NCI-H1048 (cell line): ENCODE results near the gene POLD3.
A peak's percentile ranks its signal among the peaks of the same experiment; 100 is the strongest.
"Not testable (repeated sequence)": the region's sequence is repeated elsewhere in the genome, so short reads cannot be mapped to it uniquely, and the experiment has no call there.

ENCODE experiments used
- DNase-seq: peaks from one replicate; lab custom pipeline; 2025; lab: John Stamatoyannopoulos, UW

The POLD3 gene

GRCh38 chr11:74638869-74639268 lies 46.5 kb downstream of the POLD3 start:
- DNase-seq: no peak

DNA sequence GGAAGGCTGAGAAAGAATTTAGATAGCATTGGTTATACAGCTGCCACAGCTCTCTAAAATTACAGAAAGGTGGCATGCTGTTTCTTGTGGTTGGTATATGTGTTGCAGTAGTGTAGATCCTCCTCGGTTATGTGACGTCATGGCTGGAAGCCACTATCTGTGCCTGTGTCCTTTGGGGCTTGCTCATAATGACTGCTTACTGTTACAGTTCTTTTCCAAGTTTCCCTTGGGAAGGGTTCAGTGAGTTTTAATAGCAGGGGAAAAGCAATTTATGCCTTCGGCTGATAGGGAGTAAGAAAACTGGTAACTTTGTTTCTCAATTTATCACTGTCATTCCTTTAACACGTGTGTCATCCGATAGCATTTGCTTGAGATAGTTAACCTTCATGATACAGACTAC lies 47.2 kb downstream of the POLD3 start:
- no peak for DNase-seq

- peak; percentile 26 for DNase-seq
These were observed 48.9 kb downstream of the POLD3 start for GRCh38 chr11:74641289-74641688.

- no peak for DNase-seq
These were observed 49.5 kb downstream of the POLD3 start for GRCh38 chr11:74641905-74642304.

- no peak for DNase-seq
These were observed 50.5 kb downstream of the POLD3 start for GRCh38 chr11:74642912-74643311.

GRCh38 chr11:74644081-74644480 lies 51.7 kb downstream of the POLD3 start:
- no peak for DNase-seq

GRCh38 chr11:74646215-74646614 lies 53.8 kb downstream of the POLD3 start:
- DNase-seq: no peak

GRCh38 chr11:74646954-74647353 lies 54.6 kb downstream of the POLD3 start:
- DNase-seq: no peak

- DNase-seq: no peak
These were observed 55.0 kb downstream of the POLD3 start for GRCh38 chr11:74647404-74647803.

DNA sequence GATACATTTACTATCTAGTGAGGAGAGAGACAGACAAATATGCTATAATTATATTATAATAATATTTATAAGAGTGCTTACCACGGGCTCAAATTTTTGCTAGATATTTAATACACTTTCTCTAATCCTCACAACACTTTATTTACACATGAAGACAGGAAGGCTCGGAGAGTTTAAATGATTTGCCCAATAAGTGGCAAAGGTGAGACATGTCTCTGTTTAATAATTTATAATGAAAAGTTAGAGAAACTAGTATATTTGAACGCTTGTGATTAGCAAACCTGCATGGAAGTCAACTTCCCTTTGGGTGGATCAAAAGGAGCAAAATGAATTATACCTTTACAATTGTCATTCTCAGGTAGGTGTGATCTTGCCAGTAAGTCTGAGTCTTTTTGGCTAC lies 55.4 kb downstream of the POLD3 start:
- no peak for DNase-seq

GRCh38 chr11:74648894-74649293 lies 56.5 kb downstream of the POLD3 start:
- no peak for DNase-seq

- DNase-seq: no peak
These were observed 58.1 kb downstream of the POLD3 start for GRCh38 chr11:74650498-74650897.

DNA sequence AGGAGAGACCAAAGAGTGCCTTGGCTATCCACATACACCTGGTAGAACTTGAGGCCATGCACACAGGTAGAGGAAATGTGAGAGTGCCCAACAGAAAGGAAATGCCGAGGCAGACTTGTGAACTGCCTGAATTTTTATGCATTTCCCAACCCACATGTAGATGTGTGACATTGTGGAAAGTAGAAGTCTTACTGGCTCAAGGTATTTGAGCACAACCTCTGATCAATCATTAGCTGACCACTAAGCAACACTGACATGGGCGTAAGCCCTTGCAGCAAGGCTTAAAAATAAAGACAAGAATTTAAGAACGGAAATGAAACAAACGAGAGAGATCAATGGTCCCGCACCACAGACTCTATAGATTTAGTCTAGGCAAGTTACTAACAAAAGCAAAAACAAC lies 62.6 kb downstream of the POLD3 start:
- no peak for DNase-seq

- DNase-seq: not testable (repeated sequence)
These were observed 66.7 kb downstream of the POLD3 start for GRCh38 chr11:74659124-74659523.

- no peak for DNase-seq
These were observed 70.2 kb downstream of the POLD3 start for GRCh38 chr11:74662487-74663103.

DNA sequence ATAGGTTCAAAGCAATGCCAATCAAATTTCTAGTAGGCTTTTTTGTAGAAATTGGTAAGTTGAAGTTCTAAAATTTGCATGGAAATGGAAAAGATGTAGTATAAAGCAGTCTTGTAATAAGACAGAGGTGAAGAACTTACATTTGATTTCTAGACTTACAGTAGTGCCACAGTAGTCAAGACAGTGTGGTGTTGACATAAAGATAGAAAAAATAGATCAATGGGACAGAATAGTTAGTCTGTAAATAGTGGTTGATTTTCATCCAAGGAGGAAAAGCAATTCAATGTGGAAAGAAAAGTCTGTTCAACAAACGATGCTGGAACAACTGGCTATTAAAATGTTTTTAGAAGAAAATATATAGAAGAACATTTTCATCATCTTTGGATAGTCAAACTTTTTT lies 70.9 kb downstream of the POLD3 start:
- DNase-seq: no peak

DNA sequence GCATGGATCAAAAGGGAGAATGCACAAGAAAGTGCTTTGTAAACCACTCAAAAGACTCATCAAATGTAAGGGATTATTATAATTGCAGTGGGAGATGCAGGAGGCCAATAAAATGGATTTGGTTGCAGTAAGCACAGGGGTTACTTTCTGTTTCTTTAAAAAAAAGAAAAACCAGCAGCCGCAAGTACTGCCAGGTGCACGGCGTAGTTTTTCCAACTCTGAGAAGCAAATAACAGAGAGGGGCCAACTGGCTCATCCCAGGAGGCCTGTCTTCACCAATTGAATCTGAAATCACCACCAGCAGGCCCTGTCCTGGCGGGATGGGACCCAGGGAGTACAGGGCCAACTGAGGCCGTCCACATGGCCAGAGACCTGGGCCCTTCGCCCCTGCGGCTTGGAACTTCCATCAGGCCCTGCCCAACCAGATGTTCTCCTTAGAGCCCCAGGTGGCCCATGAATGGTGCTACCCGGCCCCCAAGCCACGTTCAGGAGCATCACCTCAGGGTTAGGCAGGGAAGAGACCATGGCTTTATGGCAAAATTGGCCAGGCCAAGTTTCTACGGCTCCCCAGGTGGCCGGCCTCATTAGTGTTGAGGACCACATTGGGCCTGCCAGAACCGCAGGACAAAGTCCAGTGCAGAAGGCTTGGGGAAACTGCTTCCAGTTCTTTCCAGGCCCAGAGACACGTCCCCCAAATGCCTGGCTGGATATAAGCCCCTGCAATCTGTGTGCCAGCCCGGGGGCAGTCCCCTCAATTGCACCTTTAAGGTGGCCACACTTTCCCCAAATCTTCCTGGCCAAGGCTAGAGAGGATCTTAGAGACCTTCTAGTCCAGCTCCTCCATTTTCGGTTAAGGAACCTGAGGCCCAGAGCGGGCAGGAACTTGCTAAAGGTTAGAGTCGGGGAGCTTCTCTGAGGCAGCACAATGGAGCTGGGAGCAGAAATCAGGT lies 77.1 kb downstream of the POLD3 start:
- no peak for DNase-seq

DNA sequence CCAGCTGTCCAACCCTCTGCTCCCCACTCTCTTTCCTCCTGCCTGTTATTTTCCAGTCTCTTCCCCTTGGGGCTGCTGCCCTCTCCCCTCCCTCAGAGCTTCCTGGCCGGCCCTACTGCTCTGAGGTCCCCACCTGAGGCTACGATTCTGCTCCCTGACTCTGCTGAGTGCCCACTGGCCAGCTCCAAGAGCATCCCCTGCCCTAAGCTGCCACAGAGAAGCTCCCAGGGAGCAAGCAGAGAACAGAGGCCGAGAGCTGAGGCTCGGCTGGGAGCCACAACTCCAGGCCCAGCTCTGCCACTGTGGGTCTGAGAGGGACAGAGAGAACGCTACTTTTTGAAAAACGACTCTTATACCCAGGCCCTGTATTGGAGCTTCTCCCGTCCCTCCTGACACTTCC lies 77.8 kb downstream of the POLD3 start:
- no peak for DNase-seq

GRCh38 chr11:74671520-74672196 lies 79.3 kb downstream of the POLD3 start:
- no peak for DNase-seq

GRCh38 chr11:74672332-74672955 lies 80.1 kb downstream of the POLD3 start:
- DNase-seq: no peak

- no peak for DNase-seq
These were observed 80.7 kb downstream of the POLD3 start for GRCh38 chr11:74672956-74673692.
